Small intestine (tissue), 7 donors: ENCODE data around the gene EEIG1. TPM values are rescaled to one million over a fixed set of nuclear protein-coding genes. Genes with fewer than 3 reads are reported as not detected.

Source experiments
- DNase-seq, 2 donors: peaks; one replicate each; pipeline versions ENCODE4 v3.0.0 to v3.0.0-alpha.2; 2013
- FAIRE-seq: peaks from 2 replicates; lab custom pipeline; 2012; peaks lifted over from hg19 to GRCh38; lab: Jason Lieb, UNC
- H3K27ac ChIP-seq, 3 donors: one replicate each; pipeline ENCODE4 v1.5.1; 2013; ENCODE audit warnings: low read length in 2 of 3, mild to moderate bottlenecking in 2 of 3, control low read depth in 1 of 3, inconsistent platforms in 1 of 3, low read depth in 1 of 3, moderate library complexity in 1 of 3
- H3K27me3 ChIP-seq, 3 donors: one replicate each; pipeline ENCODE4 v1.6.1; 2013; ENCODE audit warnings: low read length in 3 of 3, inconsistent platforms in 1 of 3; ENCODE audit not compliant: control insufficient read depth in 3 of 3, insufficient read depth in 3 of 3
- H3K36me3 ChIP-seq, 3 donors: one replicate each; pipeline ENCODE4 v1.6.1; 2013; ENCODE audit warnings: low read length in 3 of 3, inconsistent platforms in 1 of 3, low read depth in 1 of 3, mild to moderate bottlenecking in 1 of 3, moderate library complexity in 1 of 3; ENCODE audit not compliant: control insufficient read depth in 3 of 3, insufficient read depth in 2 of 3
- H3K4me1 ChIP-seq, 3 donors: one replicate each; pipeline ENCODE4 v1.6.1; 2013; ENCODE audit warnings: low read length in 2 of 3, inconsistent platforms in 1 of 3, low read depth in 1 of 3, mild to moderate bottlenecking in 1 of 3, moderate library complexity in 1 of 3; ENCODE audit not compliant: control insufficient read depth in 3 of 3, insufficient read depth in 2 of 3
- H3K4me3 ChIP-seq, 3 donors: one replicate each; pipeline ENCODE4 v1.5.1; 2013; ENCODE audit warnings: low read length in 3 of 3, control low read depth in 1 of 3, inconsistent platforms in 1 of 3, low read depth in 1 of 3, mild to moderate bottlenecking in 1 of 3, moderate library complexity in 1 of 3
- H3K9me3 ChIP-seq, 2 donors: one replicate each; pipeline ENCODE4 v1.6.1; 2013; ENCODE audit warnings: low read depth in 1 of 2, low read length in 1 of 2; ENCODE audit not compliant: control insufficient read depth in 2 of 2, insufficient read depth in 1 of 2
- WGBS, 3 donors: extraction: QIAGEN DNeasy Blood & Tissue Kit; methylation state at CpG; one replicate each; pipeline ENCODE4 v1.1.7; 2013; 5-methylcytosine and 5-hydroxymethylcytosine counted together
- polyA plus RNA-seq, 4 donors: library from polyadenylated mRNA; stranded (reverse) in 3 of 4; unstranded in 1 of 4; fragments of 200-250 nt in 3 of 4; fragments of 120-200 nt in 1 of 4; gene quantifications; one replicate each; pipeline versions ENCODE4 v1.2.1 to v1.2.3, GENCODE V29; 2013
- donor health status: healthy with polysubstance abuse.
- donor health status: control.
- donor health status: control.
- donor health status: Bipolar disorder and iron deficiency.
- donor health status: healthy.

The EEIG1 gene
- polyA plus RNA-seq, 4 donors: 43.9 to 123 (median 58.9) TPM

DNA sequence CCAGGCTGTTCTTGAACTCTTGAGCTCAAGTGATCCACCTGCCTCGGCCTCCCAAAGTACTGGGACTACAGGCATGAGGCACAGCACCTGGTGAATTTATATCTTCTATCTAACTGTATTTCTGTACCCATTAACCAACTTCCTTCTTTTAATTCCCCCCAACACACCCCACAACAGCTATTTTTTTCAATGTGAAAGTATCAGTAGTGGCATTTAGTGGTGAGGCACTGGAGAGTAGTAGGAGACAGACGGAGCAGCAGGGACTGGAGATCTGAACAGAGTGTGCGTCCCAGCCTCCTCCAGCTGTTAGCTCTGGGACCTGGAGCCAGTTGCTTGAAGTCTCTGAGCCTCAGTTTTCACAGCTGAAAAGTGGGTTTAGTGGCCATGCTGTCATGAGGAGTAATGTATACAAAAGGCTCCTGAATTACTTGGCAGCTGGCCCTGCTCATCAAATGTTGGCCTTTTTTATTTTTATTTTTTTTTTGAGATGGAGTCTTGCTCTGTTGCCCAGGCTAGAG is 11.0 kb upstream of the EEIG1 start:
- peaks cover 0 to 40% (median 7%) of the 10 kb centered on the region in 3 donors for H3K4me1 ChIP-seq
- H3K36me3 ChIP-seq: no peaks in the 10 kb centered on the region
- no peaks in the 10 kb centered on the region for H3K9me3 ChIP-seq
- no peak for FAIRE-seq
- DNase-seq: no peak
- H3K27me3 ChIP-seq: no peaks in the 10 kb centered on the region
- H3K4me3 ChIP-seq: no peak overlapping the region
- H3K27ac ChIP-seq: peak overlapping the region; percentile 32 to 87 (median 50)
- WGBS, 3 donors: 34 to 67% (median 59%) methylated on average over 3 of the region's 3 CpGs

- no peak overlapping the region for H3K4me3 ChIP-seq
- FAIRE-seq: no peak
- no peaks in the 10 kb centered on the region for H3K36me3 ChIP-seq
- H3K27ac ChIP-seq: peak overlapping the region; percentile 83 to 100 (median 87)
- peaks cover 0 to 40% (median 10%) of the 10 kb centered on the region in 3 donors for H3K4me1 ChIP-seq
- H3K9me3 ChIP-seq: no peaks in the 10 kb centered on the region
- H3K27me3 ChIP-seq: no peaks in the 10 kb centered on the region
- 16 to 48% (median 25%) methylated on average over 10 of the region's 10 CpGs for WGBS, 3 donors
- peak; percentile 94 to 98 for DNase-seq
Measured at GRCh38 chr9:127991017-127991756, 10.4 kb upstream of the EEIG1 start.

- FAIRE-seq: no peak
- WGBS, 3 donors: 19 to 61% (median 38%) methylated on average over 3 of the region's 3 CpGs
- peak; percentile 83 to 94 for DNase-seq
Measured at GRCh38 chr9:127990554-127990953, 9.8 kb upstream of the EEIG1 start.

DNA sequence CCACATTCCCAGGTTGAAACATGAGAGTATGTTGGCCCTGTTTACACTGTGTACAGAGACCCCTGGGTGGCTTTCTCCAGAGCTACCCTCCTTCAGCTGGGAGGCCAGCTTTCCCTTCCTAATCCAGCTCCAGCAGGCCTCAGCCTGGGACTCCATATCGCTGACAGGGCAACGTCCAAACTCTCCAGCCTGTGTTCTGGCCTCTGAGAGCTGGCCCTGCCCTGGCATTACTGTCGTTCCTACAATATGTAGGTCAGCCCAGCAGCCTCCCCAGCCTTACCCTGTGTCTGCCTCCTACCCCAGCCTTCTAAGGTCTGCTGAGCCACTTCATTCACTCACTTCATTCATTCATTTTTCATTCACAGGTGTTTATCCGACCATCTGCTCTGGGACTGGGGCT is 8.3 kb upstream of the EEIG1 start:
- no peaks in the 10 kb centered on the region for H3K27me3 ChIP-seq
- no peak for FAIRE-seq
- H3K36me3 ChIP-seq: no peaks in the 10 kb centered on the region
- peak overlapping the region; percentile 58 to 82 (median 81) for H3K27ac ChIP-seq
- DNase-seq: peak; percentile 76 to 87
- 35 to 67% (median 44%) methylated on average over 4 of the region's 4 CpGs for WGBS, 3 donors
- peaks cover 0 to 46% (median 11%) of the 10 kb centered on the region in 3 donors for H3K4me1 ChIP-seq
- no peaks in the 10 kb centered on the region for H3K9me3 ChIP-seq
- H3K4me3 ChIP-seq: no peak overlapping the region

More at GRCh38 chr9:127990554-127990953, 9.8 kb upstream of the EEIG1 start:
- no peak overlapping the region for H3K4me3 ChIP-seq
- no peaks in the 10 kb centered on the region for H3K9me3 ChIP-seq
- H3K27ac ChIP-seq: peak overlapping the region; percentile 83 to 100 (median 87)
- peaks cover 0 to 40% (median 10%) of the 10 kb centered on the region in 3 donors for H3K4me1 ChIP-seq
- no peaks in the 10 kb centered on the region for H3K27me3 ChIP-seq
- H3K36me3 ChIP-seq: no peaks in the 10 kb centered on the region

- peaks cover 0 to 45% (median 11%) of the 10 kb centered on the region in 3 donors for H3K4me1 ChIP-seq
Measured at GRCh38 chr9:127987103-127987614, 6.4 kb upstream of the EEIG1 start.

GRCh38 chr9:127985011-127985410 is 4.2 kb upstream of the EEIG1 start:
- Histone ChIP-seq H3K9me3 (no peaks in the 10 kb centered on the region), H3K36me3 (no peaks in the 10 kb centered on the region), H3K27me3 (no peaks in the 10 kb centered on the region), H3K4me3 (no peak overlapping the region), H3K4me1 (peaks cover 3 to 32% (median 13%) of the 10 kb centered on the region in 3 donors), H3K27ac (peak overlapping the region in 1 of 3 donors; percentile 16)
- DNase-seq (peak in 1 of 2 donors; percentile 67), FAIRE-seq (no peak)
- 54 to 80% (median 66%) methylated on average over 3 of the region's 3 CpGs for WGBS, 3 donors

More at GRCh38 chr9:127987103-127987614, 6.4 kb upstream of the EEIG1 start:
- no peaks in the 10 kb centered on the region for H3K9me3 ChIP-seq
- H3K27me3 ChIP-seq: no peaks in the 10 kb centered on the region
- no peaks in the 10 kb centered on the region for H3K36me3 ChIP-seq
- peak overlapping the region in 1 of 3 donors; percentile 69 for H3K27ac ChIP-seq
- H3K4me3 ChIP-seq: no peak overlapping the region
- FAIRE-seq: no peak
- DNase-seq: peak in 1 of 2 donors; percentile 84
- WGBS, 3 donors: 52 to 78% (median 56%) methylated on average over 9 of the region's 9 CpGs

GRCh38 chr9:127983847-127984289 is 3.1 kb upstream of the EEIG1 start:
- Histone ChIP-seq H3K27me3 (no peaks in the 10 kb centered on the region), H3K27ac (peak overlapping the region in 1 of 3 donors; percentile 7), H3K4me3 (no peak overlapping the region), H3K9me3 (no peaks in the 10 kb centered on the region), H3K36me3 (no peaks in the 10 kb centered on the region), H3K4me1 (peaks cover 3 to 21% (median 9%) of the 10 kb centered on the region in 3 donors)
- DNase-seq: no peak
- no peak for FAIRE-seq
- WGBS, 3 donors: 81 to 92% (median 87%) methylated on average over 9 of the region's 9 CpGs

GRCh38 chr9:127982912-127983311 is 2.1 kb upstream of the EEIG1 start:
- Histone ChIP-seq H3K4me1 (peaks cover 3 to 17% (median 6%) of the 10 kb centered on the region in 3 donors), H3K27me3 (no peaks in the 10 kb centered on the region), H3K36me3 (peaks cover 0 to 7% (median 0%) of the 10 kb centered on the region in 3 donors), H3K4me3 (no peak overlapping the region), H3K9me3 (no peaks in the 10 kb centered on the region), H3K27ac (no peak overlapping the region)
- WGBS, 3 donors: 88 to 94% (median 89%) methylated on average over 1 of the region's 1 CpG
- no peak for DNase-seq
- FAIRE-seq: no peak
